ENCODE measurements around the gene HSPA4. TPM values are rescaled to one million over a fixed set of nuclear protein-coding genes. Genes with fewer than 3 reads are reported as not detected.

The HSPA4 gene
- polyA plus RNA-seq, 1 donor (not counting 4 experiments of a cell fraction or from before 2014, with no cell fraction given): 119 TPM

DNA sequence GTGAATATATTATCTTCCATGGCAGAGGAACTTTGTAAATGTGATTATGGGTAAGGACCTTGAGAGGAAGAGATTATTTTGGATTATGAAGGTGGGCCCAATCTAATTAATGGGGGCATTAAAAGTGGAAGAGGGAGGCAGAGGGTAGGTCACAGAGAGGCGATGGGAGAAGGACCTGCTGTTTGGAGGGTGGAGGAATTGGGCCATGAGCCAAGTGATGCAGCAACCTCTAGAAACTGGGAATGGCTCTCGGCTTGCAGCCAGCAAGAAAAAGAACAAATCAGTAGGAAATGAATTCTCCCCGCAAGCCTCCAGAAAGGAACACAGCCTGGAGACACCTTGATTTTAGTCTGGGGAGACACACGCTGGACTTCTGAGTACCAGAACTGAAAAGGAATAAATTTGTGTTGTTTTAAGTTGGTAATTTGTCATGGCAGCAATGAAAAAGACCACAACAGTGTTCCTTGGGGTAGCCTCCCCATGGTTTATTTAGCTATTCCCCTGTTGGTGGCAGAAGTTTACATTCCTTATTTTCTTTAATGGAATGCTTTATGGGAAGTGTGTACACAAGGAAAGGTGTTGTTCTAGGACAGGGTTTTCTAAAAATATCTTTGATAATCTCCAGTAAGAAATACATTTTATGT, 103.6 kb downstream of the HSPA4 start:
- Histone ChIP-seq H2AFZ (ENCODE audit: control insufficient read depth, low read length) (no peak overlapping the region), H3K27ac (ENCODE audit: control insufficient read depth, insufficient read depth, low read length) (no peak overlapping the region), H3K27me3 (ENCODE audit: control insufficient read depth, extremely low read depth, insufficient read depth, low read length) (no peaks in the 10 kb centered on the region), H3K9me1 (ENCODE audit: control insufficient read depth, extremely low read depth, insufficient read depth, low read length) (no peaks in the 10 kb centered on the region), H3K4me1 (ENCODE audit: control insufficient read depth, extremely low read depth, insufficient read depth, low read length) (no peaks in the 10 kb centered on the region), H4K20me1 (ENCODE audit: control insufficient read depth, extremely low read depth, insufficient read depth, low read length) (no peaks in the 10 kb centered on the region), H3K4me2 (ENCODE audit: control insufficient read depth, extremely low read depth, insufficient read depth, low read depth, low read length) (no peak overlapping the region), H3K9me3 (ENCODE audit: control insufficient read depth, low read depth, low read length) (no peaks in the 10 kb centered on the region), H3K79me2 (ENCODE audit: control insufficient read depth, insufficient read depth, low read length) (no peaks in the 10 kb centered on the region), H3K4me3 (ENCODE audit: control insufficient read depth in 2 of 3, extremely low read depth in 1 of 3, insufficient read depth in 2 of 3, low read depth in 1 of 3, low read length in 3 of 3) (no peak overlapping the region), H3K9ac (ENCODE audit: control insufficient read depth, extremely low read depth, insufficient read depth, low read length) (no peak overlapping the region), H3K36me3 (ENCODE audit: control insufficient read depth in 2 of 2, extremely low read depth in 1 of 2, insufficient read depth in 2 of 2, low read length in 2 of 2) (no peaks in the 10 kb centered on the region)
- no peak for DNase-seq (ENCODE audit: low read depth, low spot score)
- no peak for FAIRE-seq
- no peak for TF ChIP-seq EZH2 (IDR thresholded peaks at IDR 0.05; ENCODE audit: low read length)
- TF ChIP-seq, protein P1, sequence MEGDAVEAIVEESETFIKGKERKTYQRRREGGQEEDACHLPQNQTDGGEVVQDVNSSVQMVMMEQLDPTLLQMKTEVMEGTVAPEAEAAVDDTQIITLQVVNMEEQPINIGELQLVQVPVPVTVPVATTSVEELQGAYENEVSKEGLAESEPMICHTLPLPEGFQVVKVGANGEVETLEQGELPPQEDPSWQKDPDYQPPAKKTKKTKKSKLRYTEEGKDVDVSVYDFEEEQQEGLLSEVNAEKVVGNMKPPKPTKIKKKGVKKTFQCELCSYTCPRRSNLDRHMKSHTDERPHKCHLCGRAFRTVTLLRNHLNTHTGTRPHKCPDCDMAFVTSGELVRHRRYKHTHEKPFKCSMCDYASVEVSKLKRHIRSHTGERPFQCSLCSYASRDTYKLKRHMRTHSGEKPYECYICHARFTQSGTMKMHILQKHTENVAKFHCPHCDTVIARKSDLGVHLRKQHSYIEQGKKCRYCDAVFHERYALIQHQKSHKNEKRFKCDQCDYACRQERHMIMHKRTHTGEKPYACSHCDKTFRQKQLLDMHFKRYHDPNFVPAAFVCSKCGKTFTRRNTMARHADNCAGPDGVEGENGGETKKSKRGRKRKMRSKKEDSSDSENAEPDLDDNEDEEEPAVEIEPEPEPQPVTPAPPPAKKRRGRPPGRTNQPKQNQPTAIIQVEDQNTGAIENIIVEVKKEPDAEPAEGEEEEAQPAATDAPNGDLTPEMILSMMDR (optimal IDR thresholded peaks at IDR 0.05 in 1 of 3, IDR thresholded peaks at IDR 0.05 in 1 of 3, conservative IDR thresholded peaks at IDR 0.05 in 1 of 3; ENCODE audit: extremely low read depth in 1 of 3, insufficient read depth in 2 of 3, low read length in 3 of 3): no peak
- dilution Hi-C loops (cut with MboI; ENCODE audit: extremely low pct_ligation_motif_present, low sequenced_read_pairs): no loop called here

Small RNA genes within 50 kb of the gene (small RNA-seq; reads per million reads assigned to genes)
- gene AC113410.1 (ENCODE audit: insufficient read length in 3 of 3, low read depth in 3 of 3, low replicate concordance in 1 of 3) (0 reads per million in 3 experiments), gene AC113410.3 (ENCODE audit: insufficient read length in 3 of 3, low read depth in 3 of 3, low replicate concordance in 1 of 3) (0 to 0.33 (median 0.07) reads per million in 3 experiments)

Other genes with a start within 250 kb of the HSPA4 start
- not detected in 3 replicates for gene SOWAHA, start 238.7 kb upstream of the HSPA4 start, polyA plus RNA-seq
- gene SHROOM1, start 221.4 kb upstream of the HSPA4 start, polyA plus RNA-seq: 0.25 to 0.73 TPM (median 0.58 TPM) in 3 replicates
- gene GDF9, start 185.5 kb upstream of the HSPA4 start, polyA plus RNA-seq: 0.11 to 0.54 TPM (median 0.21 TPM) in 3 replicates
- gene UQCRQ, start 185.4 kb upstream of the HSPA4 start, polyA plus RNA-seq: 199 to 488 TPM (median 398 TPM) in 3 replicates
- 0.28 to 1.2 TPM (median 0.50 TPM) in 3 replicates for gene LEAP2, start 178.3 kb upstream of the HSPA4 start, polyA plus RNA-seq
- 44.9 to 66.9 TPM (median 51.3 TPM) in 3 replicates for gene AFF4, start 88.4 kb upstream of the HSPA4 start, polyA plus RNA-seq
- gene ZCCHC10, start 25.5 kb upstream of the HSPA4 start, polyA plus RNA-seq: 29.1 to 41.1 TPM (median 38.5 TPM) in 3 replicates